ENCODE measurements around the gene EXOSC7.

- no peak for TF ChIP-seq CTCF (IDR thresholded peaks at IDR 0.05)
- TF ChIP-seq POLR2A (IDR thresholded peaks at IDR 0.05), result no peak
Observed at GRCh38 chr3:44929782-44930181, 46.3 kb upstream of the EXOSC7 start.

All from thyroid gland (tissue), 4 donors.